GM13976 (cell line): ENCODE results near the gene SLC10A3.

Experiments used
- DNase-seq: peaks from one replicate; pipeline ENCODE4 v3.0.0; 2012; ENCODE audit warnings: low spot score
- CTCF ChIP-seq: IDR thresholded peaks from 2 replicates; pipeline ENCODE4 v1.5.1; 2012; ENCODE audit warnings: borderline replicate concordance, mild to moderate bottlenecking; ENCODE audit not compliant: insufficient read depth; ENCODE audit errors: extremely low read depth, missing control alignments, control extremely low read depth
- in situ Hi-C: fragments of 300-500 bp; cut with MboI; formaldehyde crosslinking; loops from one replicate; pipeline ENCODE4 v1.12.0; 2022; ENCODE audit warnings: low sequenced_read_pairs, mixed read lengths, inconsistent platforms; ENCODE audit not compliant: unreplicated experiment

SLC10A3 gene

GRCh38 chrX:154484255-154485149 is 5.9 kb downstream of the SLC10A3 start:
- in situ Hi-C loops, result no loop called here
- TF ChIP-seq CTCF, result no peak
- DNase-seq, result no peak

DNA sequence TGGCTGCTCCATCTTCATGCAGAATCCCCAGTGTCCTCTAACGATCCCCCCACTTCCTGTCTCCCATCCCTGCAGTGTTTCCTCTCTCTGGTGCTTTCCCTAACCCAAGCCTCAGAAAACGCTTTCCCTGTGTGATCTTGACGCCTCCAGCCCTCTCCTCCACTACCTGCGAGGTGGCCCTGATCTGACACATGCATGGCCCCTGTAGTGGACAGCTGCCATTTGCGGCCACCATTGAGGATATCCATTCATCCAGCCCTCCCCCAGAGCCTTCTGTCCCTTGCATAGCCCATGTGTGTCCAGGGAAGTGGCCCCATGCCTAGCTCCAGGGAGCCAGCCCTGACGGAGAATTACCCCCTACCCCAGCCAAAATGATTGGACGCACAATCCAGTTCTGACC is 7.1 kb downstream of the SLC10A3 start:
- no peak for DNase-seq
- in situ Hi-C loops, result no loop called here
- no peak for TF ChIP-seq CTCF

DNA sequence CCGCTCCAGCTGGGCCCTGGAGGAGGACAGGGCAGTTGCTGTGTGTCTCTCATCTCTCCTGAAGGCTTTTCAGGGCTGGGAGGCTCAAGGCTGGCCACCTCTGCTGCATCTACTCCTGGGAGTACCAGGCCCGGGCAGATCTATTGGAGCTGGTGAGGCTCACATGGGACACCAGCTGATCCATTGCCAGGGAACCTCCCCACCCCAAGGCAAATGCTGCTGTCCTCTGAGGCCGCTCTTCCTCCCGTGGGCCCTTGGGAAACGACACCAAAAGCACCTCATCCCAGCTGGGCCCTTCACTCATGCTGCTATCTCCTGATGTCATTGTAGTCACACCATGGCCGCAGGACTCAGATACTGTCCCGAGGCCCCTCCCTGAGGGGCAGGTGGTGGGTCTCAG is 7.6 kb downstream of the SLC10A3 start:
- TF ChIP-seq CTCF, result no peak
- in situ Hi-C loops, result no loop called here

DNA sequence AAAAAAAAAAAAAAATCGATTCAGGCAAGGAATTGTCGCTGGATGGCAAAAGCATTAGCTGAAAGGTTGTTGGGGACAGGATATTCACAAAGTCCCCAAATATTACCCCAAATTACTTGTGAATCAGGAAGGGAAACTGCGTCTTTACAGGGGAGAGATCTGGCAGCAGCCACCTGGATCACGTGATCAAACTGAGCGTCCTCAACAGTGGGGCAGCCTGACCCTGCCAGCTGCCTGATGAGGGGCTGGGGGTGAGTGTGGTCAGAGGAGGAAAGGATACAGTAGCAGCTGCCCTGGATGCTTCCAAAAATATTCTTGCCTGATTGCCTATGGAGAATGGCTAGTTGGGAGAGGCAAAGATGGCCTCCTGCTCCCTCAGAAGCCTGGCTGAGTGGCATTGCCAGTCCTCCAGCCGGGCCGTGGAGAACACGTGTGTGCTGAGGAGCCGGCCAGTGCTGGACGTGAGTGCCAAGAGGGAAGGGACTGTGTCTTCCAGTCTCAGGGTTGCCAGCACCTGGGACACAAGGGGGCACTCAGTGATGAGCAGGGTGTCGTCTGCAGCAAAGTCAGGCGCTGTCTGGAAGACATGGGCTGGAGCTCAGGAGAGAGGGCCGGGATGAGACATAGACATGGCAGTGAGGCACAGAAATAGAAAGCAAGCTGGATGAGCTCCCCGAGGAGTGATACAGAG is 8.4 kb downstream of the SLC10A3 start:
- DNase-seq, result no peak
- no peak for TF ChIP-seq CTCF
- in situ Hi-C loops, result no loop called here

More for the DNA sequence above, 7.6 kb downstream of the SLC10A3 start:
- DNase-seq, result no peak

DNA sequence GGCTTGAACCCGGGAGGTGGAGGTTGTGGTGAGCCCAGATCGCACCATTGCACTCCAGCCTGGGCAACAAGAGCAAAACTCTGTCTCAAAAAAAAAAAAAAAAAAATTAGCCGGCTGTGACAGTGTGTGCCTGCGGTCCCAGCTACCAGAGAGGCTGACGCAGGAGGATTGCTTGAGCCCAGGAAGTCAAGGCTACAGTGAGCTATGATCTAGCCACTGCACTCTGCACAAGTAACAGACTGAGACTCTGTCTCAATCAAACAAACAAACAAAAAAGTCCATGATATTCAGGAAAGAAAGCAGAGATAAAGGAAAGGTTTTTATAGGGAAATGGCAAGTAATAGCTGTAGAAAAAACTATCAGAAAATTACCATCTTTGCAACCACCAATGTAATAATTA is 9.2 kb downstream of the SLC10A3 start:
- TF ChIP-seq CTCF, result no peak
- in situ Hi-C loops, result no loop called here
- DNase-seq, result no peak

DNA sequence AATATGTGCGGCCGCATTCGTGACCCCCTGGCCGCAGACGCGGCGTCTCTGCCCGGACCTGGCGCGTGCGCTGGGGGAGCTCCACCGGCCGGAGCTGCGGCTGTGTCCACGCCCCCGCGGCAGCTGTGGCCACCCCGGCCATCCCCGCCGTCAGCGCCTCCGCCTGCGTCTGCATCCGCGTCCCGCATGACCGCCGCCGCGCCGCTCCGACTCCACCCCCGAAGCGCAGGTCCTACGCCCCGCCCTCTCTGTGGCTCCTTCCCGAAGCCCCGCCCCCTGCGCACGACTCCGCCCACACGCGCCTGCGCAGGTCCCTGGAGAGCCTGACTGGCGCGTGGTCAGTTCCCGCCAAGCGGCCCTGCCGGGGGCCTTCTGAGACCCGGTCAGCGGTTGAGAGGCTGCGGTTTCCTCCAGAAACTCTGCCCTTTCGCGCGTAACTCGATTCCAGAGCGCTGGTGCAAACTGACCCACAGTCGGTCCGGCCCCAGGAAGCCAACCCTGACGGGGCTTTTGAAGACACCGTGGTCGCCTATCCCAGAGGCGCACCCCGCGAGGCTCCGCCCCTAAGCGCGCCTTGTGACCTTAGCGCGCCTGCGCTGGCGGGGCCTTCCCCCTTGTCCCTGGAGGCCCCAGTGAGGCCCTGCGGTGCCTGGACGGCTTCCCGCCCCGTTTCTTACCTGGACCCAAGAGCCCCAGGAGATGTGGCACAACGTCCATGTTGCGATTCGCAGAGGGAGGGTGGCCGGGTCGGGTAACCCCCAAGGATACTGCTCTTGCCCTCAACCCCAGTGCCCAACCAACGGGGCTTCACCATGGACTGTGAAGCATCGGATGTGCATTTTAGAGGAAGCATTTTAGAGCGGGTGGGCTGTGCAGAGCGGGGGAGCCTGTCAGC is 11.5 kb downstream of the SLC10A3 start, which contains the start of gene LAGE3:
Gene LAGE3 (minus strand): TSS at position 554 of the 895 bp plus-strand sequence. CDS start 366 bp downstream, at position 188.
- no peak for TF ChIP-seq CTCF
- in situ Hi-C loops, result no loop called here
- peak; percentile 92 for DNase-seq
